IMR-90 (cell line): ENCODE measurements around the gene CMTM1. TPM values are rescaled to one million over a fixed set of nuclear protein-coding genes. Genes with fewer than 3 reads are reported as not detected.

Experiments
- ATAC-seq: fragments of 200-7000 bp; cut with Tn5 transposase; 2 replicates; pipeline ENCODE4 v1.9.1; 2020; ENCODE audit warnings: low read depth, mild to moderate bottlenecking, moderate library complexity
- BruUV-seq: library from RNA; stranded (reverse); fragments of 400-500 nt; replicated peaks from 2 replicates; lab custom pipeline; 2021; lab: Mats Ljungman, UMichigan
- CTCF ChIA-PET: fragments of 300-600 bp; formaldehyde crosslinking; extraction: SDS; loops from one replicate; lab custom pipeline; 2021; ENCODE audit warnings: antibody characterized with exemption; lab: Yijun Ruan, JAX
- POLR2A ChIA-PET: fragments of 300-600 bp; sonication (Branson Sonifier 250); formaldehyde crosslinking; loops from one replicate; lab custom pipeline; 2022; ENCODE audit warnings: antibody characterized with exemption; ENCODE audit not compliant: unreplicated experiment; lab: Charles Lee
- DNase-seq: peaks from one replicate; pipeline ENCODE4 v3.0.0; 2013
- H2AFZ ChIP-seq: replicated peaks from 2 replicates; pipeline ENCODE3; 2013; ENCODE audit warnings: low read length, mild to moderate bottlenecking; ENCODE audit not compliant: poor library complexity
- H2AK5ac ChIP-seq: 2 replicates; pipeline ENCODE4 v1.6.1; 2013; ENCODE audit warnings: low read depth, low read length, inconsistent platforms
- H2AK9ac ChIP-seq: replicated peaks from 2 replicates; pipeline ENCODE3; 2013; ENCODE audit warnings: mild to moderate bottlenecking, low read depth, low read length, moderate library complexity; ENCODE audit not compliant: poor library complexity
- H2BK120ac ChIP-seq: 2 replicates; pipeline ENCODE4 v1.6.1; 2013; ENCODE audit warnings: low read depth, low read length, inconsistent platforms
- H2BK15ac ChIP-seq: 3 replicates; pipeline ENCODE4 v1.6.1; 2013; ENCODE audit warnings: low read depth, low read length, inconsistent platforms
- H2BK20ac ChIP-seq: 2 replicates; pipeline ENCODE4 v1.6.1; 2013; ENCODE audit warnings: low read depth, mild to moderate bottlenecking, inconsistent platforms, low read length, moderate library complexity
- H2BK5ac ChIP-seq: 2 replicates; pipeline ENCODE4 v1.6.1; 2013; ENCODE audit warnings: mild to moderate bottlenecking, low read depth, low read length, inconsistent platforms; ENCODE audit not compliant: poor library complexity, severe bottlenecking
- H3K14ac ChIP-seq: replicated peaks from 2 replicates; pipeline ENCODE4 v1.6.1; 2013; ENCODE audit warnings: low read depth, low read length, inconsistent platforms
- H3K18ac ChIP-seq: 2 replicates; pipeline ENCODE4 v1.6.1; 2013; ENCODE audit warnings: low read depth, low read length, control low read depth
- H3K23ac ChIP-seq: 2 replicates; pipeline ENCODE4 v1.6.1; 2013; ENCODE audit warnings: low read depth, low read length, inconsistent platforms
- H3K27ac ChIP-seq: 2 replicates; pipeline ENCODE4 v1.5.1; 2013; ENCODE audit warnings: mild to moderate bottlenecking, control low read depth, low read length; ENCODE audit not compliant: insufficient read depth
- H3K27me3 ChIP-seq: 2 replicates; pipeline ENCODE4 v1.6.1; 2013; ENCODE audit warnings: low read length; ENCODE audit not compliant: control insufficient read depth, insufficient read depth
- H3K36me3 ChIP-seq: 2 replicates; pipeline ENCODE4 v1.6.1; 2013; ENCODE audit warnings: low read length, mixed read lengths; ENCODE audit not compliant: control insufficient read depth, insufficient read depth
- H3K4ac ChIP-seq: 2 replicates; pipeline ENCODE4 v1.6.1; 2013; ENCODE audit warnings: low read depth, low read length, inconsistent platforms
- H3K4me1 ChIP-seq: 2 replicates; pipeline ENCODE4 v1.6.1; 2013; ENCODE audit warnings: low read length, mixed read lengths; ENCODE audit not compliant: control insufficient read depth, insufficient read depth
- H3K4me2 ChIP-seq: 2 replicates; pipeline ENCODE4 v1.6.1; 2013; ENCODE audit warnings: low read depth, mild to moderate bottlenecking, control low read depth, low read length, moderate library complexity
- H3K4me3 ChIP-seq: 2 replicates; pipeline ENCODE4 v1.5.1; 2013; ENCODE audit warnings: low read depth, mild to moderate bottlenecking, control low read depth, low read length, moderate library complexity; ENCODE audit not compliant: insufficient read depth
- H3K56ac ChIP-seq: 2 replicates; pipeline ENCODE4 v1.6.1; 2013; ENCODE audit warnings: low read length, inconsistent platforms; ENCODE audit not compliant: insufficient read depth; ENCODE audit errors: extremely low read depth
- H3K79me1 ChIP-seq, 2 experiments: 2 replicates each; pipeline ENCODE4 v1.6.1; 2013; ENCODE audit warnings: low read length in 2 of 2, inconsistent platforms in 1 of 2, low read depth in 1 of 2
- H3K9ac ChIP-seq: 2 replicates; pipeline ENCODE4 v1.6.1; 2013; ENCODE audit warnings: low read depth, low read length, control low read depth
- H3K9me1 ChIP-seq: 2 replicates; pipeline ENCODE4 v1.6.1; 2013; ENCODE audit warnings: low read length, inconsistent platforms; ENCODE audit not compliant: insufficient read depth
- H3K9me3 ChIP-seq: 2 replicates; pipeline ENCODE4 v1.6.1; 2013; ENCODE audit warnings: low read length; ENCODE audit not compliant: control insufficient read depth, insufficient read depth
- H4K20me1 ChIP-seq: 2 replicates; pipeline ENCODE4 v1.6.1; 2013; ENCODE audit warnings: low read length, inconsistent platforms; ENCODE audit not compliant: insufficient read depth
- H4K5ac ChIP-seq: 2 replicates; pipeline ENCODE4 v1.6.1; 2013; ENCODE audit warnings: mild to moderate bottlenecking, low read depth, low read length, control low read depth
- H4K8ac ChIP-seq, 2 experiments: 2 replicates each; pipeline ENCODE4 v1.6.1; 2013; ENCODE audit warnings: low read depth in 2 of 2, low read length in 2 of 2, control low read depth in 1 of 2, inconsistent platforms in 1 of 2
- H4K91ac ChIP-seq: 2 replicates; pipeline ENCODE4 v1.6.1; 2013; ENCODE audit warnings: low read depth, low read length, inconsistent platforms; ENCODE audit not compliant: insufficient read depth
- CEBPB ChIP-seq: IDR thresholded peaks from 2 replicates; pipeline ENCODE4 v1.6.1; 2012; ENCODE audit warnings: low read depth, low read length, improper control_type of control experiment
- ELK1 ChIP-seq: fragments of 150-350 bp; IDR thresholded peaks from 2 replicates; pipeline ENCODE4 v1.6.1; 2016; ENCODE audit warnings: low read depth, mild to moderate bottlenecking, low read length, moderate library complexity, borderline replicate concordance
- MAZ ChIP-seq: IDR thresholded peaks from 2 replicates; pipeline ENCODE4 v1.6.1; 2012; ENCODE audit warnings: low read depth, mild to moderate bottlenecking, low read length, improper control_type of control experiment, moderate library complexity, borderline replicate concordance
- RAD21 ChIP-seq: IDR thresholded peaks from 2 replicates; pipeline ENCODE4 v1.6.1; 2012; ENCODE audit warnings: low read length, improper control_type of control experiment
- RFX5 ChIP-seq: IDR thresholded peaks from 2 replicates; pipeline ENCODE4 v1.8.0; 2012; ENCODE audit warnings: low read depth, mild to moderate bottlenecking, low read length, moderate library complexity
- SMC3 ChIP-seq: fragments of 150-350 bp; IDR thresholded peaks from 2 replicates; pipeline ENCODE4 v1.6.1; 2016; ENCODE audit warnings: low read depth, mild to moderate bottlenecking, antibody characterized with exemption, low read length, moderate library complexity
- WGBS, 2 experiments: methylation state at CpG; one replicate each; pipeline versions ENCODE4 v1.1.5 to v1.1.7; 2013; ENCODE audit warnings: missing lambda C conversion rate in 2 of 2; ENCODE audit not compliant: insufficient read length in 1 of 2; ENCODE audit errors: extremely low coverage in 2 of 2; 5-methylcytosine and 5-hydroxymethylcytosine counted together
- dilution Hi-C: fragments of 300-500 bp; cut with HindIII; formaldehyde crosslinking; loops from one replicate; pipeline ENCODE4 v1.14.3; 2018; ENCODE audit warnings: low sequenced_read_pairs; ENCODE audit not compliant: unreplicated experiment
- in situ Hi-C: fragments of 300-500 bp; cut with MboI; formaldehyde crosslinking; loops from 3 replicates; pipeline ENCODE4 v1.14.3; 2019; ENCODE audit warnings: low sequenced_read_pairs, inconsistent platforms, mixed read lengths
- intact Hi-C: fragments of 100-400 bp; cut with micrococcal nuclease; formaldehyde crosslinking; loops from 2 replicates; pipeline ENCODE4 v1.10.0; 2022
- polyA plus RNA-seq, 3 experiments: library from polyadenylated mRNA; depleted of rRNA; stranded (reverse); fragments of >200 nt; gene quantifications; 2 replicates each; pipeline ENCODE4 v1.2.3, GENCODE V29; 2012; ENCODE audit warnings: low replicate concordance in 1 of 3
- total RNA-seq: library from RNA; depleted of rRNA; stranded (reverse); fragments of >200 nt; gene quantifications from 2 replicates; pipeline ENCODE4 v1.2.3, GENCODE V29; 2012
- TF ChIP-seq, protein P1 (sequence below): fragments of 150-350 bp; IDR thresholded peaks from 2 replicates; pipeline ENCODE4 v1.6.1; 2017; ENCODE audit warnings: mild to moderate bottlenecking, antibody characterized with exemption, low read length, low read depth

The CMTM1 gene
- total and polyA plus RNA-seq, 2 of the 4 experiments (the other 2 are of a cell fraction) = 0.54 to 2.1 TPM

- TF ChIP-seq CEBPB = no peak
- no peak for TF ChIP-seq MAZ
- no peak for TF ChIP-seq SMC3
- no peak for TF ChIP-seq RFX5
- TF ChIP-seq ELK1 = no peak
- TF ChIP-seq, protein P1, sequence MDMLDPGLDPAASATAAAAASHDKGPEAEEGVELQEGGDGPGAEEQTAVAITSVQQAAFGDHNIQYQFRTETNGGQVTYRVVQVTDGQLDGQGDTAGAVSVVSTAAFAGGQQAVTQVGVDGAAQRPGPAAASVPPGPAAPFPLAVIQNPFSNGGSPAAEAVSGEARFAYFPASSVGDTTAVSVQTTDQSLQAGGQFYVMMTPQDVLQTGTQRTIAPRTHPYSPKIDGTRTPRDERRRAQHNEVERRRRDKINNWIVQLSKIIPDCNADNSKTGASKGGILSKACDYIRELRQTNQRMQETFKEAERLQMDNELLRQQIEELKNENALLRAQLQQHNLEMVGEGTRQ = no peak
- no peak for TF ChIP-seq RAD21
- ATAC-seq (no peak), DNase-seq (no peak)
- H4K91ac ChIP-seq = no peak overlapping the region
- no peaks in the 10 kb centered on the region for H3K4me1 ChIP-seq
- H3K4ac ChIP-seq = no peak overlapping the region
- no peak overlapping the region for H2AFZ ChIP-seq
- no peaks in the 10 kb centered on the region for H3K36me3 ChIP-seq
- H3K14ac ChIP-seq = no peak overlapping the region
- WGBS, 2 experiments = no CpG with 5 or more reads among the region's 3 CpGs
- no peak overlapping the region for H3K27ac ChIP-seq
- dilution Hi-C loops (no loop called here), in situ Hi-C loops (no loop called here), intact Hi-C loops (no loop called here)
- H3K79me1 ChIP-seq = no peaks in the 10 kb centered on the region
- no peaks in the 10 kb centered on the region for H4K20me1 ChIP-seq
- H3K9me3 ChIP-seq = peaks cover 8% of the 10 kb centered on the region
- H3K9me1 ChIP-seq = no peaks in the 10 kb centered on the region
- no peak overlapping the region for H3K18ac ChIP-seq
- no TSS peak for BruUV-seq
- H2BK15ac ChIP-seq = no peak overlapping the region
- ChIA-PET CTCF (no interaction called here), POLR2A (no interaction called here)
- H3K4me2 ChIP-seq = no peak overlapping the region
- H2BK20ac ChIP-seq = no peak overlapping the region
- H3K9ac ChIP-seq = no peak overlapping the region
- no peak overlapping the region for H3K4me3 ChIP-seq
- no peak overlapping the region for H2BK120ac ChIP-seq
- no peak overlapping the region for H3K23ac ChIP-seq
- no peak overlapping the region for H3K56ac ChIP-seq
- H2AK9ac ChIP-seq = no peak overlapping the region
- H4K5ac ChIP-seq = no peak overlapping the region
- H2AK5ac ChIP-seq = no peak overlapping the region
- H2BK5ac ChIP-seq = no peak overlapping the region
- peaks cover 36% of the 10 kb centered on the region for H3K27me3 ChIP-seq
- H4K8ac ChIP-seq = no peak overlapping the region
These were observed 26.0 kb downstream of the CMTM1 start for GRCh38 chr16:66592241-66592640.
